ENCODE results near the gene SMIM13. TPM values are rescaled to one million over a fixed set of nuclear protein-coding genes. Genes with fewer than 3 reads are reported as not detected.

SMIM13 gene
- total RNA-seq, 2 experiments from 2014 or later = 13.9 to 19.0 TPM

- Histone ChIP-seq H3K9me2 (ENCODE audit: insufficient read depth, low read length) (no peaks in the 10 kb centered on the region), H3K36me3 (ENCODE audit: insufficient read depth, low read length) (no peaks in the 10 kb centered on the region; the same call in 1 of the 2 replicates), H3K4me2 (ENCODE audit: low read length) (no peak overlapping the region), H2AFZ (ENCODE audit: low read length) (no peak overlapping the region), H3K4me1 (ENCODE audit: insufficient read depth, low read length, poor library complexity, severe bottlenecking) (no peaks in the 10 kb centered on the region), H4K20me1 (ENCODE audit: insufficient read depth, low read length) (no peaks in the 10 kb centered on the region), H3K27ac (ENCODE audit: low read depth, low read length, poor library complexity, severe bottlenecking) (no peak overlapping the region), H3K79me2 (ENCODE audit: insufficient read depth, low read depth, low read length) (no peaks in the 10 kb centered on the region), H3K4me3 (ENCODE audit: low read depth, low read length, poor library complexity, severe bottlenecking) (no peak overlapping the region), H3K9me3 (ENCODE audit: low read length) (no peaks in the 10 kb centered on the region)
- no peak for TF ChIP-seq CTCF (conservative IDR thresholded peaks at IDR 0.05; ENCODE audit: low read length)
- TF ChIP-seq EZH2phosphoT487 (IDR thresholded peaks at IDR 0.05; ENCODE audit: borderline replicate concordance, low read depth, low read length) = no peak
- BruUV-seq (replicated peaks) = no TSS peak
- intact Hi-C loops (cut with micrococcal nuclease; ENCODE audit: unreplicated experiment) = no loop called here
- ChIA-PET POLR2A (interaction anchor here (0.6 to 1.1 kb wide), 2 partner anchors 16 to 309 kb away, joined by 4 to 5 read pairs; no protein-coding TSS in a partner anchor), CTCF (ENCODE audit: unreplicated experiment) (no interaction called here)
- DNase-seq (ENCODE audit: low spot score) = no peak
Measured at GRCh38 chr6:11183761-11184362, 90.2 kb downstream of the SMIM13 start.

- no peak overlapping the region for H3K4me3 ChIP-seq (ENCODE audit: low read depth, low read length, poor library complexity, severe bottlenecking)
- ChIA-PET CTCF (ENCODE audit: unreplicated experiment) (no interaction called here), POLR2A (no interaction called here)
- H3K79me2 ChIP-seq (ENCODE audit: insufficient read depth, low read depth, low read length) = no peaks in the 10 kb centered on the region
- H3K4me2 ChIP-seq (ENCODE audit: low read length) = no peak overlapping the region
- H3K36me3 ChIP-seq (ENCODE audit: insufficient read depth, low read length) = peaks cover 4% of the 10 kb centered on the region
- intact Hi-C loops (cut with micrococcal nuclease; ENCODE audit: unreplicated experiment) = no loop called here
- H2AFZ ChIP-seq (ENCODE audit: low read length) = no peak overlapping the region
- no peaks in the 10 kb centered on the region for H4K20me1 ChIP-seq (ENCODE audit: insufficient read depth, low read length)
- no peak overlapping the region for H3K27ac ChIP-seq (ENCODE audit: low read depth, low read length, poor library complexity, severe bottlenecking)
- no peak for DNase-seq (ENCODE audit: low spot score)
- no peak for TF ChIP-seq EZH2phosphoT487 (IDR thresholded peaks at IDR 0.05; ENCODE audit: borderline replicate concordance, low read depth, low read length)
- no peak for TF ChIP-seq CTCF (conservative IDR thresholded peaks at IDR 0.05; ENCODE audit: low read length)
- H3K9me2 ChIP-seq (ENCODE audit: insufficient read depth, low read length) = no peaks in the 10 kb centered on the region
- no peaks in the 10 kb centered on the region for H3K9me3 ChIP-seq (ENCODE audit: low read length)
- no peaks in the 10 kb centered on the region for H3K4me1 ChIP-seq (ENCODE audit: insufficient read depth, low read length, poor library complexity, severe bottlenecking)
- BruUV-seq (replicated peaks) = no TSS peak
Measured at GRCh38 chr6:11185204-11185842, 91.7 kb downstream of the SMIM13 start.

GRCh38 chr6:11187301-11187700, 93.7 kb downstream of the SMIM13 start:
- Histone ChIP-seq H3K4me2 (ENCODE audit: low read length) (no peak overlapping the region), H2AFZ (ENCODE audit: low read length) (no peak overlapping the region), H3K9me3 (ENCODE audit: low read length) (no peaks in the 10 kb centered on the region), H4K20me1 (ENCODE audit: insufficient read depth, low read length) (no peaks in the 10 kb centered on the region), H3K79me2 (ENCODE audit: insufficient read depth, low read depth, low read length) (no peaks in the 10 kb centered on the region), H3K9me2 (ENCODE audit: insufficient read depth, low read length) (no peaks in the 10 kb centered on the region), H3K36me3 (ENCODE audit: insufficient read depth, low read length) (peaks cover 4% of the 10 kb centered on the region), H3K27ac (ENCODE audit: low read depth, low read length, poor library complexity, severe bottlenecking) (no peak overlapping the region), H3K4me1 (ENCODE audit: insufficient read depth, low read length, poor library complexity, severe bottlenecking) (no peaks in the 10 kb centered on the region), H3K4me3 (ENCODE audit: low read depth, low read length, poor library complexity, severe bottlenecking) (no peak overlapping the region)
- POLR2A ChIA-PET = interaction anchor here (1.2 to 1.5 kb wide), 2 partner anchors 17 to 343 kb away, joined by 3 read pairs; no protein-coding TSS in a partner anchor
- CTCF ChIA-PET (ENCODE audit: unreplicated experiment) = no interaction called here
- no TSS peak for BruUV-seq (replicated peaks)
- no peak for DNase-seq (ENCODE audit: low spot score)
- no peak for TF ChIP-seq EZH2phosphoT487 (IDR thresholded peaks at IDR 0.05; ENCODE audit: borderline replicate concordance, low read depth, low read length)
- TF ChIP-seq CTCF (conservative IDR thresholded peaks at IDR 0.05; ENCODE audit: low read length) = no peak
- intact Hi-C loops (cut with micrococcal nuclease; ENCODE audit: unreplicated experiment) = no loop called here

Measured in OCI-LY7 (cell line).